HepG2 (cell line): ENCODE measurements around the gene ALDH18A1. TPM values are rescaled to one million over a fixed set of nuclear protein-coding genes. Genes with fewer than 3 reads are reported as not detected.

Experiments
- ATAC-seq: fragments of 200-7000 bp; cut with Tn5 transposase; 3 replicates; pipeline ENCODE4 v1.9.1; 2020; ENCODE audit warnings: mild to moderate bottlenecking, moderate library complexity
- BruUV-seq: library from RNA; stranded (reverse); fragments of 400-500 nt; replicated peaks from 2 replicates; lab custom pipeline; 2021; lab: Mats Ljungman, UMichigan
- CTCF ChIA-PET: fragments of 300-600 bp; formaldehyde crosslinking; extraction: SDS; loops from one replicate; lab custom pipeline; 2021; ENCODE audit warnings: low total read pairs, inconsistent platforms, low intra/inter-chr PET ratio; lab: Yijun Ruan, JAX
- POLR2A ChIA-PET: fragments of 350-600 bp; sonication (Branson Sonifier 250); formaldehyde crosslinking; loops from one replicate; lab custom pipeline; 2020; ENCODE audit warnings: antibody characterized with exemption, inconsistent platforms; lab: Yijun Ruan, JAX
- DNase-seq: peaks from one replicate; pipeline ENCODE4 v3.0.0-alpha.2; 2015; ENCODE audit warnings: low spot score
- FAIRE-seq: peaks from 3 replicates; lab custom pipeline; 2011; peaks lifted over from hg19 to GRCh38; lab: Jason Lieb, UNC
- H2AFZ ChIP-seq: one replicate; pipeline ENCODE4 v1.6.1; 2011; ENCODE audit warnings: low read length, inconsistent platforms
- H3K27ac ChIP-seq: fragments of 300-600 bp; 3 replicates; pipeline ENCODE4 v1.8.0; 2011; ENCODE audit warnings: mixed run types, mild to moderate bottlenecking, mixed read lengths, low read length, inconsistent platforms; ENCODE audit not compliant: insufficient read depth; ENCODE audit errors: extremely low read length
- H3K27me3 ChIP-seq, 2 experiments: fragments of 200-600 bp in 1 of 2; 2 replicates in 1 of 2; 3 replicates in 1 of 2; pipeline versions ENCODE4 v1.6.0 to v1.8.0; 2011; ENCODE audit warnings: low read length in 2 of 2, mild to moderate bottlenecking in 2 of 2, moderate library complexity in 2 of 2, inconsistent platforms in 1 of 2; ENCODE audit not compliant: insufficient read depth in 2 of 2, control insufficient read depth in 1 of 2
- H3K36me3 ChIP-seq, 2 experiments: fragments of 200-600 bp in 1 of 2; replicated peaks in 1 of 2; 2 replicates in 1 of 2; 3 replicates in 1 of 2; pipeline versions ENCODE4 v1.5.1 to v1.8.0; 2011; ENCODE audit warnings: low read length in 2 of 2, inconsistent platforms in 1 of 2; ENCODE audit not compliant: insufficient read depth in 2 of 2, control insufficient read depth in 1 of 2
- H3K4me1 ChIP-seq: 2 replicates; pipeline ENCODE4 v1.5.1; 2012; ENCODE audit warnings: low read length, inconsistent platforms; ENCODE audit not compliant: insufficient read depth
- H3K4me2 ChIP-seq: 2 replicates; pipeline ENCODE4 v1.6.0; 2011; ENCODE audit warnings: low read depth, low read length, inconsistent platforms
- H3K4me3 ChIP-seq, 3 experiments: fragments of 200-600 bp in 1 of 3; sonication (generic), shearing (Covaris generic) in 1 of 3; replicated peaks in 1 of 3; 2 replicates each; pipeline ENCODE4 v1.5.1; 2011 to 2016; ENCODE audit warnings: low read length in 3 of 3, inconsistent platforms in 2 of 3, low read depth in 2 of 3, mild to moderate bottlenecking in 2 of 3, control low read depth in 1 of 3, mixed read lengths in 1 of 3; ENCODE audit not compliant: insufficient read depth in 1 of 3
- H3K79me2 ChIP-seq: one replicate; pipeline ENCODE4 v1.6.1; 2011; ENCODE audit warnings: low read length, inconsistent platforms; ENCODE audit not compliant: insufficient read depth
- H3K9ac ChIP-seq: 2 replicates; pipeline ENCODE4 v1.6.0; 2011; ENCODE audit warnings: mild to moderate bottlenecking, low read depth, low read length, inconsistent platforms; ENCODE audit not compliant: insufficient read depth
- H3K9me3 ChIP-seq: 2 replicates; pipeline ENCODE4 v1.5.1; 2012; ENCODE audit warnings: mild to moderate bottlenecking, low read length
- H4K20me1 ChIP-seq: 2 replicates; pipeline ENCODE4 v1.6.0; 2011; ENCODE audit warnings: inconsistent platforms, mild to moderate bottlenecking, low read length, moderate library complexity; ENCODE audit not compliant: insufficient read depth
- BORCS8-MEF2B ChIP-seq: sonication (generic); formaldehyde crosslinking; IDR thresholded peaks from 2 replicates; pipeline ENCODE4 v1.8.0; 2022; ENCODE audit warnings: mild to moderate bottlenecking, missing genetic modification reagents
- CHCHD3 ChIP-seq: sonication (generic); formaldehyde crosslinking; IDR thresholded peaks from 2 replicates; pipeline ENCODE4 v1.8.0; 2022; ENCODE audit warnings: mild to moderate bottlenecking, missing genetic modification reagents, moderate library complexity
- HNRNPH1 ChIP-seq: fragments of 200-400 bp; formaldehyde crosslinking; optimal IDR thresholded peaks from 2 replicates; pipeline ENCODE3; 2017; ENCODE audit warnings: mild to moderate bottlenecking, low read depth, low read length
- HOXD1 ChIP-seq: sonication (generic); formaldehyde crosslinking; IDR thresholded peaks from 2 replicates; pipeline ENCODE4 v1.5.0; 2020; ENCODE audit warnings: missing genetic modification reagents
- ISL2 ChIP-seq: sonication (generic); formaldehyde crosslinking; IDR thresholded peaks from 2 replicates; pipeline ENCODE4 v1.5.0; 2020; ENCODE audit warnings: missing genetic modification reagents
- KAT2B ChIP-seq: fragments of 150-350 bp; IDR thresholded peaks from 2 replicates; pipeline ENCODE4 v1.6.1; 2014; ENCODE audit warnings: low read depth, low read length, borderline replicate concordance
- PHB2 ChIP-seq: fragments of 450-650 bp; IDR thresholded peaks from 2 replicates; pipeline ENCODE4 v1.6.1; 2018; ENCODE audit not compliant: partially characterized antibody
- RBM22 ChIP-seq: fragments of 200-400 bp; formaldehyde crosslinking; optimal IDR thresholded peaks from 2 replicates; pipeline ENCODE3; 2017; ENCODE audit warnings: mild to moderate bottlenecking, low read length, moderate library complexity
- SAP130 ChIP-seq: IDR thresholded peaks from 2 replicates; pipeline ENCODE4 v1.6.1; 2016; ENCODE audit warnings: low read depth
- ZNF138 ChIP-seq: sonication (generic); formaldehyde crosslinking; IDR thresholded peaks from 2 replicates; pipeline ENCODE4 v1.5.0; 2020; ENCODE audit warnings: mild to moderate bottlenecking, low read depth, missing genetic modification reagents
- ZNF329 ChIP-seq: sonication (generic); formaldehyde crosslinking; IDR thresholded peaks from 2 replicates; pipeline ENCODE4 v1.9.0; 2021; ENCODE audit warnings: low read depth, mild to moderate bottlenecking, missing genetic modification reagents
- ZNF496 ChIP-seq: sonication (generic); formaldehyde crosslinking; IDR thresholded peaks from 2 replicates; pipeline ENCODE4 v1.8.1; 2023; ENCODE audit warnings: mild to moderate bottlenecking, moderate library complexity, missing genetic modification reagents; ENCODE audit not compliant: insufficient replicate concordance
- ZNF619 ChIP-seq: sonication (generic); formaldehyde crosslinking; IDR thresholded peaks from 2 replicates; pipeline ENCODE4 v1.4.0; 2020; ENCODE audit warnings: mild to moderate bottlenecking, missing genetic modification reagents
- WGBS: methylation state at CpG from one replicate; pipeline ENCODE4 v1.1.6; 2017; ENCODE audit warnings: low lambda C conversion rate; 5-methylcytosine and 5-hydroxymethylcytosine counted together
- in situ Hi-C: cut with HindIII; loops from 2 replicates; pipeline ENCODE4 v1.10.0; 2017; ENCODE audit warnings: low pct_unique_long_range_greater_than_20kb; ENCODE audit not compliant: extremely low pct_ligation_motif_present
- intact Hi-C: fragments of 100-400 bp; cut with micrococcal nuclease; formaldehyde crosslinking; loops from one replicate; pipeline ENCODE4 v1.10.0; 2022; ENCODE audit not compliant: unreplicated experiment
- polyA plus RNA-seq, 8 experiments: library from polyadenylated mRNA; depleted of rRNA in 3 of 8; stranded (reverse) in 7 of 8; unstranded in 1 of 8; fragments of >200 nt; fragmentation: Illumina TruSeq in 4 of 8; extraction: Trizol in 4 of 8; gene quantifications; 2 replicates each; pipeline versions ENCODE4 v1.2.1 to v1.2.3, GENCODE V29; 2011 to 2016; ENCODE audit warnings: low read depth in 4 of 8, missing spikeins in 1 of 8, mixed read lengths in 1 of 8; ENCODE audit not compliant: insufficient read depth in 1 of 8
- total RNA-seq, 5 experiments: library from RNA; depleted of rRNA; stranded (reverse); fragments of >200 nt; fragmentation: Illumina TruSeq; extraction: Trizol; gene quantifications; 2 replicates each; pipeline ENCODE4 v1.2.3, GENCODE V29; 2016; ENCODE audit warnings: low read depth in 1 of 5
- TF ChIP-seq, protein P1 (sequence below): sonication (generic); formaldehyde crosslinking; IDR thresholded peaks from 2 replicates; pipeline ENCODE4 v1.5.0; 2020; ENCODE audit warnings: missing genetic modification reagents, mild to moderate bottlenecking, borderline replicate concordance

ALDH18A1 gene
- total and polyA plus RNA-seq, 2 of the 13 experiments (the other 11 are each of a cell fraction or from before 2014, with no cell fraction given): 180 to 263 TPM

DNA sequence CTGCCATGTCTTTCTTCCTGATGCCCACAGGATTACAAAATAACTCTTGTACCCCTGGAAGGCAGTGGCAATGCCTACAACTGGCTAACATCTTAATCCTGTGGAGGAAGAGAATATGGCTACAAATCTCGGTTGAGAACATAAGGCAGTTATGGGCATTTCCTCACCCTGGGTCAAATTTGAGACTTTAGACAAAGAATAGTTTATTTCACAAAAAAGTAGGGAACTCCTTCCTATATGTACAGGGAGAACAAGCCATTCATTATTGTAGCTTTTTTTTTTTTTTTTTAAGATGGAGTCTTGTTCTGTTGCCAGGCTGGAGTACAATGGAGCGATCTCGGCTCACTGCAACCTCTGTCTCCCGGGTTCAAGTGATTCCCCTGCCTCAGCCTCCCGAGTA, 2.6 kb downstream of the ALDH18A1 start:
- 93% methylated on average over 5 of the region's 5 CpGs for WGBS
- H3K4me1 ChIP-seq: peaks cover 52% of the 10 kb centered on the region
- H3K9ac ChIP-seq: no peak overlapping the region
- DNase-seq (no peak), FAIRE-seq (no peak), ATAC-seq (no peak)
- H3K27me3 ChIP-seq: no peaks in the 10 kb centered on the region; a peak in 1 of 5 replicates
- H4K20me1 ChIP-seq: no peaks in the 10 kb centered on the region; the same call in 1 of the 2 replicates
- H3K4me2 ChIP-seq: peak overlapping the region; percentile 88
- intact Hi-C loops (no loop called here), in situ Hi-C loops (no loop called here)
- peak overlapping the region in 1 of 3 experiments; percentile 85; a peak in 1 of 6 replicates for H3K4me3 ChIP-seq
- peaks cover 7% of the 10 kb centered on the region; the same call in 1 of the 2 replicates for H3K9me3 ChIP-seq
- TF ChIP-seq, protein P1, sequence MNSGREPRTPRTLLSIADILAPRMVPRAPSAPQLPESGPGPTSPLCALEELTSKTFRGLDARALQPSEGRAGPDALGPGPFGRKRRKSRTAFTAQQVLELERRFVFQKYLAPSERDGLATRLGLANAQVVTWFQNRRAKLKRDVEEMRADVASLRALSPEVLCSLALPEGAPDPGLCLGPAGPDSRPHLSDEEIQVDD (CRISPR knock-in tag): no peak
- TF ChIP-seq ISL2 (CRISPR knock-in tag) (no peak), HOXD1 (CRISPR knock-in tag) (no peak), ZNF496 (CRISPR knock-in tag) (no peak), RBM22 (no peak), PHB2 (no peak), ZNF619 (CRISPR knock-in tag) (no peak), ZNF138 (CRISPR knock-in tag) (no peak), ZNF329 (CRISPR knock-in tag) (no peak), BORCS8-MEF2B (CRISPR knock-in tag) (no peak), HNRNPH1 (no peak), CHCHD3 (CRISPR knock-in tag) (no peak), SAP130 (CRISPR knock-in tag) (no peak), KAT2B (no peak)
- no peak overlapping the region for H2AFZ ChIP-seq
- peak overlapping the region; percentile 15 for H3K27ac ChIP-seq
- BruUV-seq: no TSS peak
- ChIA-PET CTCF (no interaction called here), POLR2A (interaction anchor here (2.4 kb wide), 1 partner anchor 19 kb away, joined by 8 read pairs; no protein-coding TSS in a partner anchor)
- peaks cover 64% of the 10 kb centered on the region for H3K79me2 ChIP-seq
- peaks cover 11 to 42% of the 10 kb centered on the region in 2 experiments for H3K36me3 ChIP-seq
